Femur (tissue), 1 donor: ENCODE results near the gene CGRRF1.

Source experiments
- DNase-seq: peaks from one replicate; pipeline ENCODE4 v3.0.0-alpha.2; 2017

Gene CGRRF1

GRCh38 chr14:54582334-54582733 lies 72.6 kb downstream of the CGRRF1 start:
- no peak for DNase-seq

GRCh38 chr14:54584097-54584496 lies 74.4 kb downstream of the CGRRF1 start:
- no peak for DNase-seq

- DNase-seq: no peak
Observed at GRCh38 chr14:54585214-54585613, 75.5 kb downstream of the CGRRF1 start.
